ENCODE measurements around the gene LRFN5.

- TF ChIP-seq CTCF (conservative IDR thresholded peaks at IDR 0.05; ENCODE audit: low read depth in 2 of 2) (no peak), EZH2 (IDR thresholded peaks at IDR 0.05; ENCODE audit: low read depth, unreplicated experiment) (no peak), POLR2AphosphoS5 (IDR thresholded peaks at IDR 0.05; ENCODE audit: low read depth) (no peak), JUNB (IDR thresholded peaks at IDR 0.05; ENCODE audit: unreplicated experiment) (no peak), STAT1 (IDR thresholded peaks at IDR 0.05; ENCODE audit: unreplicated experiment) (no peak)
Measured at GRCh38 chr14:41878321-41878720, 271.6 kb downstream of the LRFN5 start.

Data from GM23338 (cell line).